HG02885 (cell line): ENCODE measurements around the gene SH3BP5.

Experiments used
- ATAC-seq: cut with Tn5 transposase; IDR thresholded peaks from one replicate; pipeline ENCODE4 v1.9.1; 2021; ENCODE audit warnings: mild to moderate bottlenecking; ENCODE audit not compliant: unreplicated experiment, poor library complexity

Gene SH3BP5

DNA sequence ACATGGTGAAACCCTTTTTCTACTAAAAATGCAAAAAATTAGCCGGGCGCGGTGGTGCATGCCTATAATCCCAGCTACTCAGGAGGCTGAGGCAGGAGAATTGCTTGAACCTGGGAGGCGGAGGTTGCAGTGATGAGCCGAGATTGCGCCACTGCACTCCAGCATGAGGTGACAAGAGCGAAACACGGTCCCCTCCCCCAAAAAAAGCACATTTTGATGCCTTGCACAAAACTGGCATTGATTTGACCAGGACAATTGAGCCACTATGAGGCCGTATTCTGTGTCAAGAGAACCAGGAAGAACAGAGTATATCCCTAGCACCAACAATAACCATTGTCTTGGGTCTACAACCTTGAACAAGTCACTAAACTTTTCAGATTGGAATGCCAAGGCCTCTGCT, 50.6 kb downstream of the SH3BP5 start:
- ATAC-seq: no peak

DNA sequence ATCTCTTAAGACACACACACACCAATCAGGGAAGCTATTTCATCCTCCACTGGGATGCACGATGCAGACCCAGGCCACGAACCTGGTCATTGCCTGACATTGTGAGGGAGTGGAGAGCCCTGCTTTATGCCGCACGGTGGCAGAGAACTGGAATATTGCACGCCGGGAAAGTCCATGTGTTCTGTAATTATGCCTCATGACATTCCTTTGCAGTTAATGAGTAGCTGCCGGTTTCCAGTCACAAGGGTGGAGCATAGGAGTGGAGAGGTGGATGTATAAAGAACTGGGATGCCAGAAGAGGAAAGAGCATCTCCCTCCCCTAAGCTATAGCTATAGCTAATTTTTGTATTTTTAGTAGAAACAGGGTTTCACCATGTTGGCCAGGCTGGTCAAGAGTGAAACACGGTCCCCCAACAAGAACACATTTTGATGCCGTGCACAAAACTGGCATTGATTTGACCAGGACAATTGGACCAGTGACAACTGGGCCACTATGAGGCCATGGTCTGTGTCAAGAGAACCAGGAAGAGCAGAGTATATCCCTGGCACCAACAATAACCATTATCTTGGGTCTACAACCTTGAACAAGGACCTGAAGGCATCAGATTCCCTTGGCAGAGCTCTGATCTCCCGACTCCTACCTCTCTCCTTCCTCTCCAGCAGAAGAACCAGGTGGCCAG, 51.4 kb downstream of the SH3BP5 start:
- no peak for ATAC-seq

DNA sequence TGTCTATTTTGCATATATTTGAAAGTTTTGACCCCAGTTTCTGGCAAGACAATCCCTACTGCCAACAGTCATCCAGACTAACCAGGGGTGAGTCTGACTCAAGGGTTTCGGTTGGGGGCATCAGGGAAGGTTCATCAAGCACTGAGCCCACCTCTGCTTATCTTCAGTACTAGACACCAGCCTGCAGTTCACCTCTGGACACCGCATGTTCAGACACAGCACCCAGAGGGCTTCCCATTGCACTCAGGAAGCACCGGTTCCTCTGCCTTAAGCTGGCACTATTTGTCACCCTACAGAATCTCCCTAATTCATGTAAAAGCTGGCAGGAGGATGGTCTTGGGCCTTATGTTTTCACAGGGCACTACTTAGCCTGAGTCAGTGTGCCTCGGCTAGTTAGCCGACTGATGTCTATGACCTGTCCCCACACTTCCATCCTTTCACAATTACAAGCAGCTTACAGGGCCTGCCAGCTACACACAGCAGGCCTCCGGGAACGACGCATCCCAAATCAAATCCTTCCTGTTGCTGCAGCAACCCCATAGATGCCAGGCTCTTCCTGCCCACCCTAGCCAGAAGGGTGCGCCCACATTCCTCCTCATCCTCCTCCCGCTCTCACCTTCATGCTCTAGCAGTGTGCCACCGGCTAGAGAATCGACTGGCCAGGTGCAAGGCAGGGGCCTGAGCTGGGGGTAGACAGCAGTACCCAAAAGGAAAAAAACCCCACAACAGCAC, 52.5 kb downstream of the SH3BP5 start:
- no peak for ATAC-seq

DNA sequence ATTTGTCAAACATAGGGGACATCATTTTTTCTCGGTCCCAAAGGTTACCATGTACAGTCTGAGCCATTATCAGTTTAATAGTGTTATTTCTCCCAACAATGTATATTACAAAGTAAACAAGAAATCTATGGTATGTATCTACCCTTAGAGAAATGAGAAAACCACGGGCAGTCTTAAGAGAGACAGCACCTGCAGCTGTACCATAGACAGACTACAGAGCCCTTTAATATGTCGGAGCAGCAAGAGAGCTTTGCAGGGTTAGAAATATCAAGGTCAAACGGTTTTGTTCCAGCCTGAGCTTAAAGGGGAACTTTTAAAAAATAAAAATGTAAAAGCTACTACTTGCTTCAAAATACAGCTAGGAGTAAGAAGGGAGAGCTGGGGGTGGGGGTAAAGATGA, 53.2 kb downstream of the SH3BP5 start:
- no peak for ATAC-seq

DNA sequence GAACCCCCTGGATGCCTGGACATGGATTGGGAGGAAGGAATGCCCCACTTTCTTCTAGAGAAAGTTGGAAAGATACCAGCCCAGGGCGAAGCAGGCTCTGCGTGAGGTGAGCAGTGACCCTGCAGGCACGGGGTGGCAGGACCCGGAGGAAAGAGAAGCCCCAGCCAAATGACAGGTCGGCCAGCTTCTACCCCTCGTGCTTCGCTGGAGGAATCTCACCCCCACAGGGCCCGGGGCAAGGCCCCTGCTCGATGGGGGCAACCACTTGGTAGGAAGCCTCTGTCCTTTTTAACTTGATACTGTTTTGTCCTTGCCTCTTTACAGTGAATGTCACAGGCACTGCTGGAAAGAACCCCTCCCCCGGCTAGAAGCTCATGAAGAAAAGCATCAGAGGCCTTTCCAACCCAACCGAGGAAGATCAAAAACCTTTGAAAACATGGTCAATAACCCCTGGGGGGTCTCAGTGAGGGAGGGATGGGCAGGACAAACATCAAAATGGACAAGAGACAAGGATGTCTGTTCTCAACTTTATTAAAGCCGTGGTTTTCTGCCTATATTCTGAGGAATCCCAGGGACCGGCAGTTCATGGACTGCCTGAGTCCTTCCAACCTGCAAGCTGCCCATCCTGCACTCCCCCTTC, 54.4 kb downstream of the SH3BP5 start:
- ATAC-seq: no peak

DNA sequence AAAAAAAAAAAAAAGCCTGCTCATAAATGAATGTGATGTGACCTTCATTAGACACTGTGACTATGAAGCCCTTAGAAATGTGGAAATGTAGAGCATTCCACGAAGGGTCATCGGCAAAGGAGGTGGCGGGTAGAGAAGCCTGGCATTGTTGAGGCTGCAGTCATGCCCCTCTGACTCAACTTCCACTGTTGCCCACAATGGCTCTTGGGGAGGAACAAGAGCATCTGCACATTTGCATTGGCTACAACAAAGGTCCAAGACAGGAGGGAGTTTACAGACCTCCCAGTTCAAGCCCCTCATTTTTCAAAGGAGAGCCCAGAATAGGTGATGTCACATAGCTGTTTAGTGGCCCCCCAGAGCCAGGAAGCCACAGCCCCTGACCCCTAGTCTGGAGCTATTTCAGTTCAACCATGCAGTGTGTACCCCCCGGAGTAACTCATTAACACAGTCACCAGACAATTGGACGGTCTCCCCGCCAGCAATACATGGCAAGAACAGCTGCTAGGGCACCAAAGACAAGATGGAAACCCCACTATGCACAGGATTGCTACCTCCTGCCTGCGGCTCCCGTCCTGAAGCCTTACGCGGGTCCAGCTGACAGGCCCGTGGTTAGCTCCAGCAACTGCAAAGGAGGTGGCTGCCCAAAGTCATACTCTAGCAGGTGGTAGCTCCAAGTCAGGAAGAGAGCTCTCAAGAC, 56.2 kb downstream of the SH3BP5 start:
- ATAC-seq: no peak

DNA sequence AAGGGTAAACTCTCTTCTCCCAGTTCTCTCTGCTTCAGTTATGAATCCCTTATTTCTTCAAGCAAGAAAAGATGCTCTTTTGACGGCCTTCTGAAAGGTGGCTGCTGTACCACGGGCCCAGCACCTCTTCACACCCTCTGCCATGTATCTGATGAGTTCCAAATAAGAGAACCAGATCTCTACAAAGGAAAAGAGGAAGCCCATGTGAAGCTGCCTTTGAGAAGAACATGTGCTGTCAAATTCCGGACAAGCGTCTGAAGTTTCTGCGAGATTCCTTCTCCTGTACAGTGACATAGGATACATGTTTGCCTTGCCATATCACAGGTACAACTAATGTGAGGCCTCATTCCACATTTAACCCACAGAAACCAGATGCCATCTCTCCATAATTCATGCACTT, 59.2 kb downstream of the SH3BP5 start:
- no peak for ATAC-seq

DNA sequence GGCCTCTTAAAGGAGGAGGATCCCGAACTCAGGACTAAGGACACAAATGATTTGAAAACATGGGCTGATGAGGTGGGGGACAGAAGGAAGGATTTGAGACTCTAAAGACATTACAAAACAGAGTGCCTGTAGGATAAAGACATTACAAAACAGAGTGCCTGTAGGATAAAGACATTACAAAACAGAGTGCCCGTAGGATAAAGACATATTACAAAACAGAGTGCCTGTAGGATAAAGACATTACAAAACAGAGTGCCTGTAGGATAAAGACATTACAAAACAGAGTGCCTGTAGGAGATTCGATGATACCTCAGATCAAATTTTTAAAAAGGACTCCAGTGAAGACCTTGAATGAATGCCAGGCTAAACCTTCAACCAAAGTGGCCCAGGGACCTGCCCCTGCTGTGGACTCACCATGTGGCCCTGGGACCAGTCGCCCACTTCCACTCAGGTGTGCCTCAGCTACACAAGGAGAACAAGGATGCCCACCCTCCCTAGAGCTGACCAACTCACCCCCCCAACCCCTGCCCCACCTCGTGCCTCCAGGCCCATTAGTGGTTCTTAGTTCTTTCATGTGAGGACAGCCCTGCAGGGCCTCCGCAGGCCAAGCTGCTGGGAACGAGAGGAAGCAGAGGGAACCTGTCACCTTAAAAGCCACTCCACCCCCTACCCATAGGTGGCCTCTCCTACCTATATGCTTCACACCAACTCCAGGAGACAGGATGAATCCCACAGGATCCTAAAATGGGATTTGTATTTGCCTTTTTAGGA, 59.8 kb downstream of the SH3BP5 start:
- ATAC-seq: no peak

DNA sequence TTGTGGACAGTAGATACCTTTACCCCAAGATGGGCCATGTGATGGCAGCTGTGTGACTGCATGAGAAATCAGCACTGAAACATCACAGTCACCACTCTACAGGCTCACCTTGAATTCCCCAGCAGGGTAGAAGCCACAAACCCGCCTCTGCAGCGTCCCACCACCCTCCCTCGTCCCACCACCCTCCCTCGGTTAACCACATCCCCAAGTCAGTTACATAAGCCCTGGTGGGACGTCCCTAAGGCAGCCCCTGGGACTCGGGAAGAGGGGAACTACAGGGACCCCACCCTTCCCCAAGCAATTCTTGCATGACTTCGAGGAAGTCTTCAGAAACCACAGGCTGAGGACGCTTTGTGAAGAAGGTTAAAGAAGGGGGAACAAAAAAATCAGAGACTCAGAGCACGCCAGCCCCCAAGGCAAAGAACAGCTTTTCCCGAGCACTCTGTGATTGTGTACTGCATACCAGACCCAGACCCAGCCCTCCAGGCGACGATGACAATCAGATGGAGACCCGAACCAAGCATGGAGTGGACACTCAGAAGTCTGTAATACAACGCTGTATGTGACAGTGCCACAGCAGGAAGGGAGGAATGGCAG, 60.5 kb downstream of the SH3BP5 start:
- ATAC-seq: peak; percentile 69

DNA sequence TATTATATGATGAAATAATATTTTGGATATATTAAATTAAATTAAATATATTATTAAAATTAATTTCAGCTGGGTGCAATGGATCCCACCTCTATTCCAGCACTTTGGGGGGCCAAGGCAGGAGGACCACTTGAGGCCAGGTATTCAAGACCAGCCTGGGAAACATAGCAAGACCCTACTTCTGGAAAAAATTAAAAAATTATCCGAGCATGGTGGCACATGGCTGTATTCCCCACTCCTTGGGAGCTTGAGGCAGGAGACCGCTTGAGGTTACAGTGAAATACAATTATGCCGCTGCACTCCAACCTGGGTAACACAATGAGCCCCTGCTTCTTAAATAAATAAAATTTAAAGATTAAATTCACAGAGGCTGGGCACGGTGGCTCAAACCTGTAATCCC, 61.4 kb downstream of the SH3BP5 start:
- no peak for ATAC-seq

DNA sequence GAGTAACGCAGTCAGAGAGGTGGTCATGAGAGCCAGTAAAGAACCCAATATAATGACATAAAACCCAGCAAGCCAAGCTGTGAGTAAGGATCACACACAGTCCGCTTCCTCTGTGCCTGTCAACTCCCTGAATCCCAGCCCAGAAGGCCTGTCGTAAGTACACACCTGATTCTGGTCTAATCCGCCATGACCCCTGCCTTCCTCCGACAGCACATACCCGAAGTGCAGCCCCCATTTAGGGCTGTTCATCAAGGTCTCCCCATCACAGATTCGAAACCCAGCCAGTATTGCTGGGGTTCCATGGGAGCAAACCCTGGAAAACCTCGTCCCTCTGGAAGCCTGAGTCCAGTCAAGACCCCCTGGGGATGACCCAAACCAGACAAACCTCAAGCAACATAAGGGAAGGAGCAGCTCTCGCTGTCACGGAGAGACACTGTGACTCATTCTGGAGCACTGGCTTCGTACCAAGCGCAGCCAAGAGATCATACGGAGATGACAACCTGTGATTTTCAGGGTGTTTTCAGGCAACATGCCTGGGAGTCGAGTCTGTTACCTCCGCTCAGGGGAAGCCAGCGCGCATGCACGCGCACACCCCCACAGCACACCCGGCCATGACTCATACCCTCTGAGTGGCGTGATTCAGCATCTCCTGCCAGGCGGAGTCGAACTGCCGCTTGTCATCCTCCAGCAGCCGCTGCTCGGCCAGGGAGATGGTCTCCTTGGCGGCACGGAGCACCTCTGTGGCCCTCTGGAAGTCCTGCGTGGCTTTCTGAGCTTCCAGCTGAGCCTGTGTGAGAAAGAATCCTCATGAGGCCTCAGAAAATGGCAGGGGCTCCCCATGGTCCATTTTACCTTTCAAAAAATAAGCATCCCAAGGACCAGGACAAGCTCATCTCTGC, 63.0 kb downstream of the SH3BP5 start:
- peak; percentile 71 for ATAC-seq

DNA sequence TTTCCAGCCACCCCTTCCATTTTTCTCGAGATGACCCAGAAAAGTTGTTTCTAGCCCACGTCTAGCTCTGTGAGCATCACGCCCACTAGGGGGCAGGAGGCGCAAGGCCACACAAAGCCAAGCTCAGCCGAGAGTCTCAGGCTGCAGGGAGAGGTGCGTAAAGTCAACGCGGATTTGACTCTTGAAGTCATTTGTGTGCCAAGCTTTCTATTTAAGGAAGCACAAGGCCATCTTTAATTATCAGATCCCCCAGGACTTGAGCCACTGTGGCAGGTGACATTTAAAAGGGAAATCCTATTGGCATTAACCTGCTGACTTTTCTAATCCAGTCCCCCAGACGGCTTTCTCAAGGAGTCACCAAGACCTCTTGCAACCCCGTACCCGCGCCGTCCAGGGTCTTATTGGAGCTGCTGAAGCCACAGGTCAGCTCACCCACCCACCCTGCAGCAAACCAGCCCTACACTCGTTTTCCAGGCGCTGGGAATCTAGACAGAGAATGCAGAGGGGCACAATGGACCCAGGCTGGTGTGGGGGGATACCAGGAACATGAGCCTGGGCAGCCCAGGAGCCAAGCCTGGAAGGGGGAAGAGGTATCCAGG, 64.3 kb downstream of the SH3BP5 start:
- ATAC-seq: peak; percentile 40

DNA sequence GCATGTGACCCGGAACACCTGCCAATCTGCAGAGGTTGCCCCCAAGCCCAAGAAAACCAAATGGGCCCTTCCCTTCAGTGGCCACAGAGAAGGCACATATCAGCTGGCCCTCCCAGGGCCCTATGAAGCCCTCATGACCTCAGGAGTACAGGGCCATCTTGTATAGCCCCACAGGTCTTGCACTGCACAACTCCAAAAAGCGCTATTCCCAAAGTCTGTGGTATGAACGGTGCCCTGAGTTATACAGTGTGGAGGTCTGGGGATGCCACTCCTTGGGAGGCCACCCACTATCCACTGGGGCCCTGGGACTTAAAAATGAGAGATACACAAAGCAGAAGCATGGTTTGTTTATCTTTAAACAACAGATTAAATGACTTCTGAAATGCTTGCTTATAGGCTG, 64.9 kb downstream of the SH3BP5 start:
- no peak for ATAC-seq

DNA sequence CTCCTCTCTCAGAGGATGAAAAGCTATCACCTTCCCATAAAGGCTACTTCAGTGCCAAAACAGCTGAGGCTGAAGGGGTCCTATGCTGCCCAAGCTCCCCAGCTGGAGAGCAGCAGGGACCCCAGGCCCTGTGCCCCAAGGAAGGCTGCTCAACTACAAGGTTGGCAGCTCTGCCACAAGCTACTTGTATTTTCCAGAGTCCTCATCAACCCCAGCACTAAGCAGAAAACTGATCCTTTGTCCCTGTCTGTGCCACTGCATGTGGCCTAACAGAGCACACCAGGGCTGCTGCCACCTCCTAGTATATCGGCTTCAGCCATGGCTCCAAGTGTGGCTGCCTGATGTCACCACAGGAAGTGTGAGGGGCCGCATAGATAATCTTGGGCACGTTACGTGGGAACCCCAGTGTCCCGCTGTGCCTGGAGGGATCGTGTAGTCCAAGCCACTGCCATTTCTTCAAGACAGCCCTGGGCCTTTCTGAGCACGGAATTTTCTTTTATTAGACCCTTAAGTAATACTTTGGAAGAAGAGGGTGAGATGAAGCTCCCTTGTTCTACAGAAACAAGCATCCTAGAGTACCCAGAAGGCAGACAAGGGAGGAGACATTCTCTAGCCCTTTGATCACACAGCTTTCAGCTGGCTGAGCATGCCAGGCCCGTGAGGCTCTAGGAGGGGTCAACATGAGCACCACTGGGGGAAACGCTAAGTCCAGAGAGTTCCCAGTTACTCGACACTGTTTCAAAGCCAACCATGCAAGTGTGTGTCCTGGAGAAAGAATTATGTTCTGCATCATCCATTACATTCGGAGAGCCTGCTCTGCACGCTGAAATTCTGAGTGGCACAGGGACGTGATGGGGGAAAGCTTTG, 65.6 kb downstream of the SH3BP5 start:
- no peak for ATAC-seq

DNA sequence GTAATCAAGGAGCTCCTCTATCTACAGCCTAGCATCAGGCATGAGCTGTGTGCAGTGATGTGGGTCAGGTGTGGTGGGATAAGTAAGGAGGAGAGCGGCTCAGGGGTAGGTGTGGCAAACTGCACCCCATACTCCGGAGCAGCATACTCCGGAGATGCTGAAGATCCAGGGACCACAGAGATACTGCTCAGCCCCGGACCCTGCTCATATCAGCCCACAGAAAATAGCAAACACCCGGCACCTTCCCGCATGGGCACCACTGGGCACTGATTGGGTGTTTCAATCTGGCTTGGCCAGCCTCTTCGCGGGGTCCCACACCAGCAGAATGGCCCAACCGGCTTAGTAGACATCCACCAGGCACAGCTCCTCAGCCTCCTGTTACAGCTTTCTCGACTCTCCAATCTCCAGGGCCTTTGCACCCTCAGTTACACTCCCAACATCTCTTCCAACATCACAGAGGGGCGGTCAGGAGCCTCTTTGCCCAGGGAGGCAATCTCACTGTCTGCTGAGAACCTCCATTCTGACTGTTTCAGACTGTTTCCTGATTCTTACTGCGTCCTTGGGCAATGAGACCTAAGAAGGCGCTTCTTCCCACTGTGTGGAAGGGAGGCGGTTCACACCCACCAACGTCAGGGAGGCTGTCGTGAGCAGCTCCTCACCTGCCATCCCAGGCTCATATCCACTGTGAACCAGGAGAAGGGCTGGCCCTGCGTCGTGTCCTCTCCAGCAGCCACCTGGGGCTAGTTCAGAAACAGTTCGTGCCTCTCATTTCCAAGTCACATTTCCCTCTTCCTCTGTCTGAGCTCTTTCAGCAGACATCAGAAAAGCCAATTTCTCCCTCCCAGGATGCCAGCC, 66.5 kb downstream of the SH3BP5 start:
- ATAC-seq: no peak

DNA sequence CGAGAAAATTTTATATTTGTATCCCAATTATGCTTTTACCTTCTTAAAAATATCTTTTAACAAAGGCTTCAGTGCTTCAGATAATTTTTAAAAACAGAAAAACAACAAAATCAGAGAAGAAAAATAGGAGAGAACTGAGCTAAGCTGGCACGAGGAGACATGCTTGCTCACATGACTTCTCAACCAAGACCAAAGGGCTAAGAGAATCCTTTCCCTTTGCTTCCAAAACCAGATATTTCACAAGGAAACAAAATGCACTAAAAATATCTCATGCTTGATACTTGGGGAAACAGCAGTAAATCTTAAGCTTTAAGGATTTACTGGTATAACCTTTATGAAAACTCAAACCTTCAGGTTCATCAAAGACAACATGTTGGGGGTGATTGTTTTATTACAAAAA, 67.9 kb downstream of the SH3BP5 start:
- no peak for ATAC-seq

DNA sequence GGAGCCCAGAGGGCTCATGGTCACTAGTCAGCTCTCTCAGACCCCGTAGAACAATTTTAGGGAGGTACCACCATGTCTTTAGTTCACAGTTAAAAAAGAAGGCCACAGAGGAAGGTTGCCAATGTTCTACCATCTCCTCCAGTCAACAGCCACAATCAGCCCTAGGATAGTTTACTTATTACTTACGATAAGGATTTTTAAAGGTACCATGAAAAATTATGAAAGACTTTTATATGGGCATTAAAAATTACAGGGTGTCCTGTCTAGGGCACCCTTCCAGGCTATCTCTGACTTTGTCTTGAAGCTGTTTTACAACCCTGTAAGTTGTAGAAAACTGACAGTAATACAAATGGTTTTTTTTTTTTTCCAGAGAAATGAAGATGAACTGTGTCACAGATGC, 68.5 kb downstream of the SH3BP5 start:
- ATAC-seq: no peak
